Measurements from ENCODE around the gene MCHR1. TPM values are rescaled to one million over a fixed set of nuclear protein-coding genes. Genes with fewer than 3 reads are reported as not detected.

MCHR1 gene
- total and polyA plus RNA-seq, 4 experiments from 2014 or later: not detected

- no peaks in the 10 kb centered on the region for H3K9me3 ChIP-seq (ENCODE audit: control insufficient read depth in 1 of 2, low read length in 2 of 2)
- CTCF ChIA-PET (ENCODE audit: partially characterized antibody): no interaction called here
- no peak for DNase-seq
- no peak overlapping the region for H3K27ac Mint-ChIP-seq
- no peak overlapping the region for H3K4me3 ChIP-seq (ENCODE audit: low read length in 2 of 2)
- POLR2A ChIA-PET (ENCODE audit: partially characterized antibody): no interaction called here
- no peaks in the 10 kb centered on the region for H3K9me3 Mint-ChIP-seq
- peaks cover 6% of the 10 kb centered on the region for H3K27me3 ChIP-seq (ENCODE audit: insufficient read depth, low read length)
- intact Hi-C loops (cut with micrococcal nuclease): no loop called here
- H3K4me3 Mint-ChIP-seq: no peak overlapping the region
- peaks cover 0 to 6% (median under 1%) of the 10 kb centered on the region in 4 donors for H3K4me1 Mint-ChIP-seq
- H3K27me3 Mint-ChIP-seq: peaks cover 6 to 9% of the 10 kb centered on the region in 2 donors
- H3K4me1 ChIP-seq (ENCODE audit: insufficient read depth, low read length): no peaks in the 10 kb centered on the region
- no peak overlapping the region for H3K27ac ChIP-seq (ENCODE audit: low read depth, low read length)
- H3K36me3 Mint-ChIP-seq: no peaks in the 10 kb centered on the region
- H3K36me3 ChIP-seq (ENCODE audit: insufficient read depth, low read length): no peaks in the 10 kb centered on the region
These were observed 2.6 kb upstream of the MCHR1 start for GRCh38 chr22:40676644-40677043.

DNA sequence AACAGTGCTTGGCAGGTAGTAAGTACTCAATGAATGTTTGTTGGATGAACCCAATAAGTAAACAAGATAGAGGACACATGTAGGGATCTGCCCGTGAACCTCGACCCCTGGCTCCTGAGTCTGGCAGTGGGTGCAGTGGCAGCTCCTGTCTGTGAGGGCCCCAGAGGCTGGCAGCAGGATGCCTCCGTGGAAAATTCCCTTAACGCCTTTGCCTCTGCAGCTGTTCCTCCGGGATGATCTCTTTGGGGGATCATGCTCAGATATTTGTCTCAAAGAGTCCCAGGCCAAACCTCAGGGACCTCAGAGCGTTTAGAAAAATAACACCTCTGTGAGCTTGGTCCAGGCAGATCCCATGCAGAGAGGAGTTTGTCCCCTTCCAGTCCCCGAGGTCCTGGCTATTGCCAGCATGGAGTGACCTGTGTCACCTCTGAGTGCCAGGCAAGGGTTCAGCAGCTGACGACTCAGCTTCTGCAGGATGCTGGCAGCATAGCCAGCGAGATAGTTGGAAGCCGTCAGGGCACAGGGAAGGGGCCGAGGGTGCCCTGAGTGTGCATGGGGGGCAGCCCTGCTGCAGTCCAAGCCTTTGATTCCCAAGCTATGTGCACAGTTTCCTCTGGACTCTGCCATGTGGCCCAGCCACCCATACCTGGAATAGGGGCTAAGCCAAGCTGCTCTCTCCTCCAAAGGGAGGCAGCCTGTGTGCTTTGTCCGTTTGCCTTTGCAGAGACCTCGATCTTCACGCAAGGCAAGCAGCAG lies 613 bp upstream of the MCHR1 start:
- H3K4me3 ChIP-seq (ENCODE audit: low read length in 2 of 2): no peak overlapping the region
- peaks cover 6% of the 10 kb centered on the region for H3K27me3 ChIP-seq (ENCODE audit: insufficient read depth, low read length)
- CTCF ChIA-PET (ENCODE audit: partially characterized antibody): interaction anchor here (1.5 to 1.6 kb wide), 2 partner anchors 10 to 220 kb away, joined by 3 to 5 read pairs; no protein-coding TSS in a partner anchor
- H3K9me3 ChIP-seq (ENCODE audit: control insufficient read depth in 1 of 2, low read length in 2 of 2): no peaks in the 10 kb centered on the region
- no peak overlapping the region for H3K27ac ChIP-seq (ENCODE audit: low read depth, low read length)
- intact Hi-C loops (cut with micrococcal nuclease): no loop called here
- Mint-ChIP-seq H3K27ac (no peak overlapping the region), H3K4me1 (peaks cover 6 to 13% (median 9%) of the 10 kb centered on the region in 4 donors), H3K27me3 (peaks cover 6 to 9% of the 10 kb centered on the region in 2 donors), H3K9me3 (no peaks in the 10 kb centered on the region), H3K36me3 (no peaks in the 10 kb centered on the region), H3K4me3 (no peak overlapping the region)
- peaks cover 10% of the 10 kb centered on the region for H3K4me1 ChIP-seq (ENCODE audit: insufficient read depth, low read length)
- no peaks in the 10 kb centered on the region for H3K36me3 ChIP-seq (ENCODE audit: insufficient read depth, low read length)
- POLR2A ChIA-PET (ENCODE audit: partially characterized antibody): no interaction called here
- DNase-seq: no peak

DNA sequence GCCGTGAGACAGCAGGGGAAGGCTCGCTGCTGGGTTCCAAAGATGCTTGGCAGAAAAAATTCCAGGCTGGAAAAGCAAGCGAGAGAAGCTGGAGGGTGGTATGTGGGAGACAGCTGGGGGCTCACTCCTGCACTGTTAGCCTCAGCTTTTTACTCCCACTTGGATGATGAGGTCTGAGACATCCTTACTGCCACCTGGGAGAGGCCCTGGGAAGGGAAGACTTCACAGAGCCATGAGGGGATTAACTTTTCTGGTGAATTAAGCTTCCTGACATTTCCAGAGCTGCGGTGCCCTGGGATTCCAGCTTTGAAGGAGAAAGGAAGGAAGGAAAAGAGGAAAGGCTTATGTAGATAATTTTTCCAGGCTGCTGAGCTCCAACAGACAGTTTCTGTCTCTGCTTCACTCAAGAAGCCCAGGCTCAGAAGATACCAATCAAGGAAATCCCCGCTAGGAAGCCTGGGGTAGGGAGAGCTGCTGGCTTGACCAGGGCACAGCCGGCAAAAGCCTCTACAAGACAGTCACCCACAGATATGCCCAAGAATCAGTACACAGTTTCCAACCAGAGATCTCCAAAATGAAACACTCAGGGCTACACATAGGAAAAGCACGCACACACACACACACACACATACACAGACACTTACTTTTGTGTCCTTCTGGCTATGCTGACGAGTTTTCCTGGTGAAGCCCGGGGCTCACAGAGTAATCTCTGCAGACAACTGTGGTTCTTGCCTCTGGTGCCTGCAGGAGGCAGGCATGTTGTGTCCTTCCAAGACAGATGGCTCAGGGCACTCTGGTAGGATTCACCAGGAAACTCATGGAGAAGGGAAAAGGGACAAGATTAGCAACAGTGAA lies 907 bp downstream of the MCHR1 start:
- Histone ChIP-seq H3K27ac (ENCODE audit: low read depth, low read length) (no peak overlapping the region), H3K4me3 (ENCODE audit: low read length in 2 of 2) (no peak overlapping the region), H3K36me3 (ENCODE audit: insufficient read depth, low read length) (no peaks in the 10 kb centered on the region), H3K27me3 (ENCODE audit: insufficient read depth, low read length) (peaks cover 6% of the 10 kb centered on the region), H3K4me1 (ENCODE audit: insufficient read depth, low read length) (peaks cover 10% of the 10 kb centered on the region), H3K9me3 (ENCODE audit: control insufficient read depth in 1 of 2, low read length in 2 of 2) (no peaks in the 10 kb centered on the region)
- H3K9me3 Mint-ChIP-seq: no peaks in the 10 kb centered on the region
- peaks cover 6 to 19% (median 9%) of the 10 kb centered on the region in 4 donors for H3K4me1 Mint-ChIP-seq
- DNase-seq: no peak
- H3K27ac Mint-ChIP-seq: no peak overlapping the region
- H3K36me3 Mint-ChIP-seq: no peaks in the 10 kb centered on the region
- intact Hi-C loops (cut with micrococcal nuclease): no loop called here
- H3K27me3 Mint-ChIP-seq: peaks cover 6 to 9% of the 10 kb centered on the region in 2 donors
- ChIA-PET CTCF (ENCODE audit: partially characterized antibody) (interaction anchor here (0.6 to 1.6 kb wide), 3 partner anchors 9 to 684 kb away, joined by 3 to 5 read pairs (median 4); no protein-coding TSS in a partner anchor), POLR2A (ENCODE audit: partially characterized antibody) (no interaction called here)
- no peak overlapping the region for H3K4me3 Mint-ChIP-seq

GRCh38 chr22:40680819-40681183 lies 1.5 kb downstream of the MCHR1 start:
- no peak for DNase-seq
- H3K9me3 ChIP-seq (ENCODE audit: control insufficient read depth in 1 of 2, low read length in 2 of 2): no peaks in the 10 kb centered on the region
- Mint-ChIP-seq H3K27ac (no peak overlapping the region), H3K4me1 (peaks cover 7 to 23% (median 9%) of the 10 kb centered on the region in 4 donors), H3K4me3 (no peak overlapping the region), H3K36me3 (no peaks in the 10 kb centered on the region), H3K27me3 (peaks cover 6 to 9% of the 10 kb centered on the region in 2 donors), H3K9me3 (no peaks in the 10 kb centered on the region)
- H3K4me3 ChIP-seq (ENCODE audit: low read length in 2 of 2): no peak overlapping the region
- peaks cover 6% of the 10 kb centered on the region for H3K27me3 ChIP-seq (ENCODE audit: insufficient read depth, low read length)
- ChIA-PET CTCF (ENCODE audit: partially characterized antibody) (interaction anchor here (4.5 kb wide), 1 partner anchor 218 kb away, joined by 38 read pairs; no protein-coding TSS in a partner anchor), POLR2A (ENCODE audit: partially characterized antibody) (no interaction called here)
- peaks cover 10% of the 10 kb centered on the region for H3K4me1 ChIP-seq (ENCODE audit: insufficient read depth, low read length)
- no peak overlapping the region for H3K27ac ChIP-seq (ENCODE audit: low read depth, low read length)
- intact Hi-C loops (cut with micrococcal nuclease): no loop called here
- H3K36me3 ChIP-seq (ENCODE audit: insufficient read depth, low read length): no peaks in the 10 kb centered on the region

- Histone ChIP-seq H3K36me3 (ENCODE audit: insufficient read depth, low read length) (no peaks in the 10 kb centered on the region), H3K4me1 (ENCODE audit: insufficient read depth, low read length) (peaks cover 14% of the 10 kb centered on the region), H3K27ac (ENCODE audit: low read depth, low read length) (no peak overlapping the region), H3K9me3 (ENCODE audit: control insufficient read depth in 1 of 2, low read length in 2 of 2) (no peaks in the 10 kb centered on the region), H3K4me3 (ENCODE audit: low read length in 2 of 2) (no peak overlapping the region), H3K27me3 (ENCODE audit: insufficient read depth, low read length) (peaks cover 6% of the 10 kb centered on the region)
- intact Hi-C loops (cut with micrococcal nuclease): no loop called here
- POLR2A ChIA-PET (ENCODE audit: partially characterized antibody): interaction anchor here (0.6 kb wide), 1 partner anchor 78 kb away, joined by 3 read pairs; no protein-coding TSS in a partner anchor
- CTCF ChIA-PET (ENCODE audit: partially characterized antibody): interaction anchor here (1.3 to 4.5 kb wide), 6 partner anchors 29 to 217 kb away, joined by 3 to 38 read pairs (median 17); partner anchors contain the start of gene SLC25A17
- peaks cover 8 to 26% (median 9%) of the 10 kb centered on the region in 4 donors for H3K4me1 Mint-ChIP-seq
- no peak for DNase-seq
- H3K27me3 Mint-ChIP-seq: peaks cover 6 to 9% of the 10 kb centered on the region in 2 donors
- no peak overlapping the region for H3K27ac Mint-ChIP-seq
- H3K36me3 Mint-ChIP-seq: no peaks in the 10 kb centered on the region
- H3K4me3 Mint-ChIP-seq: peak overlapping the region in 1 of 8 donors; percentile 20
- no peaks in the 10 kb centered on the region for H3K9me3 Mint-ChIP-seq
These were observed 2.2 kb downstream of the MCHR1 start for GRCh38 chr22:40681451-40681850.

GRCh38 chr22:40684728-40685127 lies 5.4 kb downstream of the MCHR1 start:
- no peaks in the 10 kb centered on the region for H3K9me3 Mint-ChIP-seq
- H3K4me3 Mint-ChIP-seq: peak overlapping the region in 6 of 8 donors; percentile 40 to 90 (median 86)
- DNase-seq: no peak
- H3K36me3 ChIP-seq (ENCODE audit: insufficient read depth, low read length): no peaks in the 10 kb centered on the region
- peaks cover 4 to 5% of the 10 kb centered on the region in 2 donors for H3K27me3 Mint-ChIP-seq
- peaks cover 15% of the 10 kb centered on the region for H3K4me1 ChIP-seq (ENCODE audit: insufficient read depth, low read length)
- peak overlapping the region in 1 of 2 donors; percentile 11 for H3K4me3 ChIP-seq (ENCODE audit: low read length in 2 of 2)
- H3K27me3 ChIP-seq (ENCODE audit: insufficient read depth, low read length): no peaks in the 10 kb centered on the region
- H3K27ac Mint-ChIP-seq: peak overlapping the region in 4 of 7 donors; percentile 57 to 89 (median 72)
- intact Hi-C loops (cut with micrococcal nuclease): no loop called here
- peak overlapping the region; percentile 10 for H3K27ac ChIP-seq (ENCODE audit: low read depth, low read length)
- peaks cover 6 to 28% (median 10%) of the 10 kb centered on the region in 4 donors for H3K4me1 Mint-ChIP-seq
- ChIA-PET CTCF (ENCODE audit: partially characterized antibody) (interaction anchor here (0.8 to 4.5 kb wide), 10 partner anchors 9 to 214 kb away, joined by 3 to 38 read pairs (median 3); partner anchors contain the start of genes ST13 and XPNPEP3), POLR2A (ENCODE audit: partially characterized antibody) (interaction anchor here (0.5 to 4.2 kb wide), 5 partner anchors 27 to 299 kb away, joined by 3 to 63 read pairs (median 3); no protein-coding TSS in a partner anchor)
- no peaks in the 10 kb centered on the region for H3K9me3 ChIP-seq (ENCODE audit: control insufficient read depth in 1 of 2, low read length in 2 of 2)
- H3K36me3 Mint-ChIP-seq: no peaks in the 10 kb centered on the region

All from CD4-positive, alpha-beta memory T cell (primary cell).